Mesendoderm (in vitro differentiated cells): ENCODE measurements around the gene SLC35A4.

ENCODE experiments used
- DNase-seq: peaks from one replicate; pipeline ENCODE4 v3.0.0; 2013
- H2AK5ac ChIP-seq: 2 replicates; pipeline ENCODE4 v1.6.1; 2013; ENCODE audit warnings: low read length, inconsistent platforms
- H2BK120ac ChIP-seq: 2 replicates; pipeline ENCODE4 v1.6.1; 2013; ENCODE audit warnings: low read depth, mild to moderate bottlenecking, low read length, moderate library complexity, mixed read lengths
- H2BK15ac ChIP-seq: replicated peaks from 2 replicates; pipeline ENCODE4 v1.6.1; 2013; ENCODE audit warnings: low read depth, mild to moderate bottlenecking, moderate library complexity
- H2BK5ac ChIP-seq: 2 replicates; pipeline ENCODE4 v1.6.1; 2013; ENCODE audit warnings: low read length, inconsistent platforms
- H3K18ac ChIP-seq: 2 replicates; pipeline ENCODE4 v1.6.1; 2013; ENCODE audit warnings: mild to moderate bottlenecking, low read length, mixed read lengths
- H3K23ac ChIP-seq: one replicate; pipeline ENCODE4 v1.6.1; 2013; ENCODE audit warnings: low read length
- H3K27ac ChIP-seq: 2 replicates; pipeline ENCODE4 v1.5.1; 2013; ENCODE audit warnings: low read depth, mild to moderate bottlenecking, inconsistent platforms, low read length, moderate library complexity
- H3K27me3 ChIP-seq: 2 replicates; pipeline ENCODE4 v1.6.1; 2013; ENCODE audit warnings: low read length, control low read depth, mild to moderate bottlenecking, inconsistent platforms; ENCODE audit not compliant: insufficient read depth, poor library complexity
- H3K36me3 ChIP-seq: 2 replicates; pipeline ENCODE4 v1.6.1; 2013; ENCODE audit warnings: low read length, inconsistent platforms; ENCODE audit not compliant: control insufficient read depth, insufficient read depth
- H3K4ac ChIP-seq: one replicate; pipeline ENCODE4 v1.6.1; 2013; ENCODE audit warnings: low read depth, mild to moderate bottlenecking, low read length, moderate library complexity
- H3K4me1 ChIP-seq: 2 replicates; pipeline ENCODE4 v1.6.1; 2013; ENCODE audit warnings: low read depth, low read length, inconsistent platforms; ENCODE audit not compliant: control insufficient read depth
- H3K4me2 ChIP-seq: 2 replicates; pipeline ENCODE4 v1.6.1; 2013; ENCODE audit warnings: low read length
- H3K4me3 ChIP-seq: 2 replicates; pipeline ENCODE4 v1.5.1; 2013; ENCODE audit warnings: mild to moderate bottlenecking, low read length
- H3K56ac ChIP-seq: one replicate; pipeline ENCODE4 v1.6.1; 2013; ENCODE audit warnings: low read length
- H3K79me1 ChIP-seq: 2 replicates; pipeline ENCODE4 v1.6.1; 2013; ENCODE audit warnings: low read length, inconsistent platforms
- H3K79me2 ChIP-seq: 2 replicates; pipeline ENCODE4 v1.6.1; 2013; ENCODE audit warnings: mild to moderate bottlenecking, low read length; ENCODE audit not compliant: control insufficient read depth, insufficient read depth
- H3K9ac ChIP-seq: 2 replicates; pipeline ENCODE4 v1.6.1; 2013; ENCODE audit warnings: low read length, inconsistent platforms
- H4K5ac ChIP-seq: one replicate; pipeline ENCODE4 v1.6.1; 2013; ENCODE audit warnings: low read length
- H4K8ac ChIP-seq: one replicate; pipeline ENCODE4 v1.6.1; 2013; ENCODE audit warnings: low read depth, mild to moderate bottlenecking, control low read depth, low read length, moderate library complexity
- WGBS: extraction: QIAGEN DNeasy Blood & Tissue Kit; methylation state at CpG from one replicate; pipeline ENCODE4 v1.1.7; 2013; ENCODE audit warnings: low lambda C conversion rate, missing lambda C conversion rate; ENCODE audit not compliant: insufficient coverage; ENCODE audit errors: extremely low coverage; 5-methylcytosine and 5-hydroxymethylcytosine counted together

SLC35A4 gene

DNA sequence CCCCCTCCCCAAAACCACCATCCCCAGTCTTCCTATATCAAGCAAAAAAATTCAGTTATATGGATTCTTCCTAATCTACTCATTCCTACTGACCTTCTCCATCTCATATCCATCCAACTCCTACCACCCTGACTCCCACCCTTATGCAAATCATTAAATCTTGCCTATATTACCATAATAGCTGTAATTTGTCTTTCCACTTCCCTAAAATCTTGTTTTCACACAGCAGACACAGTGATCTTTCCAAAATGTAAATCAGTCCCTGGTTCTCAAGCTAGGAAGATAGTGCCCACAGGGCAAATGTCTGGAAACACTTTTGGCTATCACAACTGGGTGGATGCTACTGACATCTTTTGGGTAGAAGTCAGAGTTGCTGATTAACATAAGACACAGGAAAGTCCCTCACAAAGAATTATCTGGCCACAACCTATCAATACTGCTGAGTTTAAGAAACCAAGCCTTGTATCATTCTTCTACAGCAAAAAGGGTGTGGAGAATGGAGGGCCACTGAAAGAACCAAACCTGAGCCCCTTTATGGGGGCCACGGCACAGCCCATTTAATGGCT, 8.8 kb upstream of the SLC35A4 start:
- DNase-seq, result no peak
- Histone ChIP-seq H4K5ac (no peak overlapping the region), H3K4me1 (peaks cover 2% of the 10 kb centered on the region), H3K4me2 (peak overlapping the region; percentile 49), H3K79me2 (peaks cover 21% of the 10 kb centered on the region), H2BK5ac (no peak overlapping the region), H2BK15ac (no peak overlapping the region), H3K23ac (no peak overlapping the region), H4K8ac (no peak overlapping the region), H3K18ac (no peak overlapping the region), H3K27me3 (no peaks in the 10 kb centered on the region), H3K9ac (peak overlapping the region; percentile 89), H3K4me3 (no peak overlapping the region), H3K27ac (no peak overlapping the region), H2BK120ac (no peak overlapping the region), H2AK5ac (no peak overlapping the region), H3K56ac (peak overlapping the region; percentile 44), H3K36me3 (peaks cover 1% of the 10 kb centered on the region), H3K4ac (no peak overlapping the region), H3K79me1 (peaks cover 17% of the 10 kb centered on the region)
- WGBS, result no CpG with 5 or more reads among the region's 1 CpG

GRCh38 chr5:140556438-140556837, 8.2 kb upstream of the SLC35A4 start:
- no CpG with 5 or more reads among the region's 6 CpGs for WGBS
- H3K79me2 ChIP-seq, result peaks cover 21% of the 10 kb centered on the region
- H4K5ac ChIP-seq, result no peak overlapping the region
- no peak overlapping the region for H4K8ac ChIP-seq
- H3K4me3 ChIP-seq, result peak overlapping the region; percentile 76
- no peak overlapping the region for H3K23ac ChIP-seq
- H2AK5ac ChIP-seq, result no peak overlapping the region
- DNase-seq, result no peak
- H3K56ac ChIP-seq, result peak overlapping the region; percentile 75
- H3K4me2 ChIP-seq, result peak overlapping the region; percentile 49
- H3K4ac ChIP-seq, result no peak overlapping the region
- H3K9ac ChIP-seq, result peak overlapping the region; percentile 89
- H3K36me3 ChIP-seq, result peaks cover 1% of the 10 kb centered on the region
- no peaks in the 10 kb centered on the region for H3K27me3 ChIP-seq
- no peak overlapping the region for H3K18ac ChIP-seq
- no peak overlapping the region for H3K27ac ChIP-seq
- no peak overlapping the region for H2BK120ac ChIP-seq
- peaks cover 2% of the 10 kb centered on the region for H3K4me1 ChIP-seq
- H2BK15ac ChIP-seq, result no peak overlapping the region
- no peak overlapping the region for H2BK5ac ChIP-seq
- H3K79me1 ChIP-seq, result peaks cover 17% of the 10 kb centered on the region

- no peak within 1 kb of the TSS for H2BK15ac ChIP-seq
- peaks cover 15% of the 10 kb centered on the region for H3K79me1 ChIP-seq
- H3K9ac ChIP-seq, result peak within 1 kb of the TSS; percentile 89
- H3K79me2 ChIP-seq, result peaks cover 21% of the 10 kb centered on the region
- H3K4ac ChIP-seq, result peak within 1 kb of the TSS; percentile 88
- H3K27me3 ChIP-seq, result no peaks in the 10 kb centered on the region
- peak within 1 kb of the TSS; percentile 76 for H3K4me2 ChIP-seq
- H4K5ac ChIP-seq, result no peak within 1 kb of the TSS
- peak within 1 kb of the TSS; percentile 39 for H3K23ac ChIP-seq
- no peak within 1 kb of the TSS for H2BK120ac ChIP-seq
- H4K8ac ChIP-seq, result no peak within 1 kb of the TSS
- WGBS, result no CpG with 5 or more reads among the region's 46 CpGs
- peak within 1 kb of the TSS; percentile 94 for H3K56ac ChIP-seq
- H3K27ac ChIP-seq, result peak within 1 kb of the TSS; percentile 60
- H3K36me3 ChIP-seq, result no peaks in the 10 kb centered on the region
- peak within 1 kb of the TSS; percentile 60 for H2BK5ac ChIP-seq
- peaks cover 2% of the 10 kb centered on the region for H3K4me1 ChIP-seq
- H3K4me3 ChIP-seq, result peak within 1 kb of the TSS; percentile 76
- no peak within 1 kb of the TSS for H2AK5ac ChIP-seq
- peak within 1 kb of the TSS; percentile 42 for H3K18ac ChIP-seq
- DNase-seq, result peak; percentile 95
These were observed 7.4 kb upstream of the SLC35A4 start, which contains the start of gene SRA1 for GRCh38 chr5:140557136-140557805. SRA1 (minus strand) TSS chr5:140557473; CDS start chr5:140557452, 21 bp downstream.

- Histone ChIP-seq H3K27me3 (no peaks in the 10 kb centered on the region), H2BK15ac (no peak overlapping the region), H3K4me2 (no peak overlapping the region), H3K79me2 (peaks cover 21% of the 10 kb centered on the region), H2AK5ac (no peak overlapping the region), H3K9ac (no peak overlapping the region), H3K18ac (no peak overlapping the region), H4K8ac (no peak overlapping the region), H2BK120ac (no peak overlapping the region), H3K4ac (peak overlapping the region; percentile 4), H3K79me1 (peaks cover 15% of the 10 kb centered on the region), H3K27ac (no peak overlapping the region), H4K5ac (no peak overlapping the region), H3K4me1 (peaks cover 2% of the 10 kb centered on the region), H3K4me3 (no peak overlapping the region), H3K36me3 (no peaks in the 10 kb centered on the region), H2BK5ac (no peak overlapping the region), H3K23ac (no peak overlapping the region), H3K56ac (peak overlapping the region; percentile 94)
- WGBS, result no CpG with 5 or more reads among the region's 3 CpGs
- no peak for DNase-seq
These were observed 6.7 kb upstream of the SLC35A4 start for GRCh38 chr5:140557965-140558364.

GRCh38 chr5:140558542-140558941, 6.1 kb upstream of the SLC35A4 start:
- Histone ChIP-seq H3K23ac (no peak overlapping the region), H2BK5ac (no peak overlapping the region), H2BK120ac (no peak overlapping the region), H3K4me2 (no peak overlapping the region), H3K27ac (no peak overlapping the region), H3K4me3 (no peak overlapping the region), H2AK5ac (no peak overlapping the region), H3K56ac (no peak overlapping the region), H2BK15ac (no peak overlapping the region), H3K27me3 (no peaks in the 10 kb centered on the region), H3K18ac (no peak overlapping the region), H3K9ac (no peak overlapping the region), H3K4ac (no peak overlapping the region), H4K5ac (no peak overlapping the region), H3K36me3 (no peaks in the 10 kb centered on the region), H3K79me2 (peaks cover 18% of the 10 kb centered on the region), H3K4me1 (peaks cover 4% of the 10 kb centered on the region), H4K8ac (no peak overlapping the region), H3K79me1 (peaks cover 12% of the 10 kb centered on the region)
- no CpG with 5 or more reads among the region's 9 CpGs for WGBS
- no peak for DNase-seq
